ENCODE measurements around the gene C5orf58.

C5orf58 gene

DNA sequence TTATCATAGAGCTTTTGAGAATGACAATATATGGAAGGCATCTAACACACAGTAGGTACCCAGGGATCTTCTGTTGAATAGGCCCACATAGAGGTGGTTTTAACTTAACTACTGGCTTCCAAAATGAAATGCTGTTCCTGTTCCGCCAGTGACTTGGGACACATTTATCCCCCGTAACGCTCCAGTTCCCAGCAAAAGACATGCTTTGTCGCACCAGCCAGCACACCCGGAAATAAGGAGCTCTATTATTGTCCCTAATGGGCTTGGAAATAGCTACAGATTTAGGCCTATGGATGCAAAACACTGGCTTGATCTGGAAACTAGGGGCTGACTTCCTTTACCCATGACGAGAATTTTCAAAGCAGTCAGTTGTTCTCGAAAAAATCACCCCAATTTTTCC lies 45.9 kb upstream of the C5orf58 start:
- no peak for TF ChIP-seq TSHZ2 (CRISPR knock-in tag; IDR thresholded peaks at IDR 0.05)
- no peak for TF ChIP-seq RARB (CRISPR knock-in tag; IDR thresholded peaks at IDR 0.05)
- no peak for TF ChIP-seq TOX (CRISPR knock-in tag; IDR thresholded peaks at IDR 0.05; ENCODE audit: borderline replicate concordance)
- TF ChIP-seq ISL1 (CRISPR knock-in tag; IDR thresholded peaks at IDR 0.05) = no peak
- TF ChIP-seq ZNF8 (CRISPR knock-in tag; IDR thresholded peaks at IDR 0.05) = no peak
- no peak for TF ChIP-seq CREB5 (CRISPR knock-in tag; IDR thresholded peaks at IDR 0.05; ENCODE audit: low read depth)
- TF ChIP-seq, protein P1, sequence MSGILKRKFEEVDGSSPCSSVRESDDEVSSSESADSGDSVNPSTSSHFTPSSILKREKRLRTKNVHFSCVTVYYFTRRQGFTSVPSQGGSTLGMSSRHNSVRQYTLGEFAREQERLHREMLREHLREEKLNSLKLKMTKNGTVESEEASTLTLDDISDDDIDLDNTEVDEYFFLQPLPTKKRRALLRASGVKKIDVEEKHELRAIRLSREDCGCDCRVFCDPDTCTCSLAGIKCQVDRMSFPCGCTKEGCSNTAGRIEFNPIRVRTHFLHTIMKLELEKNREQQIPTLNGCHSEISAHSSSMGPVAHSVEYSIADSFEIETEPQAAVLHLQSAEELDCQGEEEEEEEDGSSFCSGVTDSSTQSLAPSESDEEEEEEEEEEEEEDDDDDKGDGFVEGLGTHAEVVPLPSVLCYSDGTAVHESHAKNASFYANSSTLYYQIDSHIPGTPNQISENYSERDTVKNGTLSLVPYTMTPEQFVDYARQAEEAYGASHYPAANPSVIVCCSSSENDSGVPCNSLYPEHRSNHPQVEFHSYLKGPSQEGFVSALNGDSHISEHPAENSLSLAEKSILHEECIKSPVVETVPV (CRISPR knock-in tag; IDR thresholded peaks at IDR 0.05) = no peak
- TF ChIP-seq OSR1 (CRISPR knock-in tag; IDR thresholded peaks at IDR 0.05) = no peak
- no peak for ATAC-seq

- ATAC-seq = no peak
- TF ChIP-seq CSDC2 (CRISPR knock-in tag; IDR thresholded peaks at IDR 0.05) (no peak), ZNF565 (CRISPR knock-in tag; conservative IDR thresholded peaks at IDR 0.05; ENCODE audit: low read depth) (no peak), CREB5 (CRISPR knock-in tag; IDR thresholded peaks at IDR 0.05; ENCODE audit: low read depth) (no peak), ZNF8 (CRISPR knock-in tag; IDR thresholded peaks at IDR 0.05) (no peak), TOX (CRISPR knock-in tag; IDR thresholded peaks at IDR 0.05; ENCODE audit: borderline replicate concordance) (no peak), RARB (CRISPR knock-in tag; IDR thresholded peaks at IDR 0.05) (no peak), PPARA (CRISPR knock-in tag; IDR thresholded peaks at IDR 0.05; ENCODE audit: borderline replicate concordance) (no peak), BACH2 (CRISPR knock-in tag; IDR thresholded peaks at IDR 0.05; ENCODE audit: borderline replicate concordance) (no peak)
Measured at GRCh38 chr5:170190436-170191134, 42.2 kb upstream of the C5orf58 start.

- ATAC-seq = no peak
- TF ChIP-seq ZNF8 (CRISPR knock-in tag; IDR thresholded peaks at IDR 0.05) (no peak), ZC3H10 (CRISPR knock-in tag; IDR thresholded peaks at IDR 0.05) (no peak), RARB (CRISPR knock-in tag; IDR thresholded peaks at IDR 0.05) (no peak), TSHZ2 (CRISPR knock-in tag; IDR thresholded peaks at IDR 0.05) (no peak), ZFP30 (CRISPR knock-in tag; IDR thresholded peaks at IDR 0.05) (no peak), TCF4 (CRISPR knock-in tag; IDR thresholded peaks at IDR 0.05; ENCODE audit: borderline replicate concordance) (no peak), PATZ1 (CRISPR knock-in tag; IDR thresholded peaks at IDR 0.05; ENCODE audit: borderline replicate concordance) (no peak), CREB5 (CRISPR knock-in tag; IDR thresholded peaks at IDR 0.05; ENCODE audit: low read depth) (no peak), GLIS3 (CRISPR knock-in tag; IDR thresholded peaks at IDR 0.05) (no peak), CSDC2 (CRISPR knock-in tag; IDR thresholded peaks at IDR 0.05) (no peak), ISL1 (CRISPR knock-in tag; IDR thresholded peaks at IDR 0.05) (no peak), ZNF565 (CRISPR knock-in tag; conservative IDR thresholded peaks at IDR 0.05; ENCODE audit: low read depth) (no peak), BACH2 (CRISPR knock-in tag; IDR thresholded peaks at IDR 0.05; ENCODE audit: borderline replicate concordance) (no peak)
- TF ChIP-seq, protein P1 (CRISPR knock-in tag; IDR thresholded peaks at IDR 0.05) = no peak
- TF ChIP-seq, protein P2, sequence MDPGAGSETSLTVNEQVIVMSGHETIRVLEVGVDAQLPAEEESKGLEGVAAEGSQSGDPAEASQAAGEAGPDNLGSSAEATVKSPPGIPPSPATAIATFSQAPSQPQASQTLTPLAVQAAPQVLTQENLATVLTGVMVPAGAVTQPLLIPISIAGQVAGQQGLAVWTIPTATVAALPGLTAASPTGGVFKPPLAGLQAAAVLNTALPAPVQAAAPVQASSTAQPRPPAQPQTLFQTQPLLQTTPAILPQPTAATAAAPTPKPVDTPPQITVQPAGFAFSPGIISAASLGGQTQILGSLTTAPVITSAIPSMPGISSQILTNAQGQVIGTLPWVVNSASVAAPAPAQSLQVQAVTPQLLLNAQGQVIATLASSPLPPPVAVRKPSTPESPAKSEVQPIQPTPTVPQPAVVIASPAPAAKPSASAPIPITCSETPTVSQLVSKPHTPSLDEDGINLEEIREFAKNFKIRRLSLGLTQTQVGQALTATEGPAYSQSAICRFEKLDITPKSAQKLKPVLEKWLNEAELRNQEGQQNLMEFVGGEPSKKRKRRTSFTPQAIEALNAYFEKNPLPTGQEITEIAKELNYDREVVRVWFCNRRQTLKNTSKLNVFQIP (CRISPR knock-in tag; IDR thresholded peaks at IDR 0.05; ENCODE audit: borderline replicate concordance, low read depth) = no peak
Measured at GRCh38 chr5:170192829-170193228, 40.0 kb upstream of the C5orf58 start.
